Right atrium auricular region (tissue), 2 donors: ENCODE measurements around the gene CDC20B. TPM values are rescaled to one million over a fixed set of nuclear protein-coding genes. Genes with fewer than 3 reads are reported as not detected.
A peak's percentile ranks its signal among the peaks of the same experiment; 100 is the strongest.

Source experiments
- DNase-seq: peaks from one replicate; pipeline ENCODE4 v3.0.0-alpha.2; 2019; ENCODE audit warnings: low spot score
- H3K27ac ChIP-seq, 2 donors: fragments of 200-600 bp; sonication (generic); 1 replicate in 1 of 2; 2 replicates in 1 of 2; pipeline ENCODE4 v1.5.1; 2016 to 2019
- H3K27me3 ChIP-seq, 2 donors: fragments of 200-600 bp; sonication (generic); one replicate each; pipeline versions ENCODE4 v1.5.1 to v1.6.0; 2017 to 2019
- H3K36me3 ChIP-seq: fragments of 200-600 bp; sonication (generic); one replicate; pipeline ENCODE4 v1.5.1; 2016
- H3K4me1 ChIP-seq, 2 donors: fragments of 200-600 bp; sonication (generic); one replicate each; pipeline versions ENCODE4 v1.5.1 to v1.6.0; 2017 to 2019
- H3K4me3 ChIP-seq, 2 donors: fragments of 200-600 bp; sonication (generic); 1 replicate in 1 of 2; 2 replicates in 1 of 2; pipeline ENCODE4 v1.5.1; 2017 to 2019; ENCODE audit warnings: mild to moderate bottlenecking in 1 of 2, moderate library complexity in 1 of 2
- H3K9me3 ChIP-seq, 2 donors: fragments of 200-600 bp; sonication (generic); one replicate each; pipeline ENCODE4 v1.5.1; 2019
- CTCF ChIP-seq, 2 donors: fragments of 200-600 bp; sonication (generic); IDR thresholded peaks; one replicate each; pipeline ENCODE4 v1.5.1; 2019; ENCODE audit warnings: antibody characterized with exemption in 2 of 2
- total RNA-seq, 2 donors: library from RNA; depleted of rRNA; stranded (reverse); fragments of >200 nt; gene quantifications; one replicate each; pipeline ENCODE4 v1.1.0, GENCODE V29; 2016

Gene CDC20B
- total RNA-seq, 2 donors from 2014 or later = not detected

- no peak for TF ChIP-seq CTCF (IDR thresholded peaks at IDR 0.05)
- no peaks in the 10 kb centered on the region for H3K36me3 ChIP-seq
- H3K9me3 ChIP-seq = no peaks in the 10 kb centered on the region
- no peaks in the 10 kb centered on the region for H3K27me3 ChIP-seq
- no peak for DNase-seq
- no peak overlapping the region for H3K27ac ChIP-seq
- no peak overlapping the region for H3K4me3 ChIP-seq
- no peaks in the 10 kb centered on the region for H3K4me1 ChIP-seq
Observed at GRCh38 chr5:55154873-55155272, 18.1 kb downstream of the CDC20B start.

- no peaks in the 10 kb centered on the region for H3K36me3 ChIP-seq
- no peak overlapping the region for H3K27ac ChIP-seq
- TF ChIP-seq CTCF (IDR thresholded peaks at IDR 0.05) = no peak
- no peak for DNase-seq
- no peaks in the 10 kb centered on the region for H3K4me1 ChIP-seq
- no peaks in the 10 kb centered on the region for H3K27me3 ChIP-seq
- no peaks in the 10 kb centered on the region for H3K9me3 ChIP-seq
- H3K4me3 ChIP-seq = no peak overlapping the region
Observed at GRCh38 chr5:55151923-55152842, 20.8 kb downstream of the CDC20B start.

- Histone ChIP-seq H3K4me3 (no peak overlapping the region), H3K4me1 (no peaks in the 10 kb centered on the region), H3K27ac (no peak overlapping the region), H3K27me3 (no peaks in the 10 kb centered on the region), H3K9me3 (no peaks in the 10 kb centered on the region), H3K36me3 (no peaks in the 10 kb centered on the region)
- no peak for TF ChIP-seq CTCF (IDR thresholded peaks at IDR 0.05)
- no peak for DNase-seq
Observed at GRCh38 chr5:55149308-55149795, 23.6 kb downstream of the CDC20B start.

- no peak overlapping the region for H3K27ac ChIP-seq
- DNase-seq = peak; percentile 78
- H3K4me1 ChIP-seq = no peaks in the 10 kb centered on the region
- no peaks in the 10 kb centered on the region for H3K36me3 ChIP-seq
- no peak overlapping the region for H3K4me3 ChIP-seq
- H3K27me3 ChIP-seq = no peaks in the 10 kb centered on the region
- no peaks in the 10 kb centered on the region for H3K9me3 ChIP-seq
- TF ChIP-seq CTCF (IDR thresholded peaks at IDR 0.05) = peak; percentile 67 to 94
Observed at GRCh38 chr5:55146543-55147151, 26.3 kb downstream of the CDC20B start.

GRCh38 chr5:55146080-55146479, 26.9 kb downstream of the CDC20B start:
- Histone ChIP-seq H3K27ac (no peak overlapping the region), H3K4me1 (no peaks in the 10 kb centered on the region), H3K36me3 (no peaks in the 10 kb centered on the region), H3K9me3 (no peaks in the 10 kb centered on the region), H3K27me3 (no peaks in the 10 kb centered on the region), H3K4me3 (no peak overlapping the region)
- no peak for TF ChIP-seq CTCF (IDR thresholded peaks at IDR 0.05)
- DNase-seq = no peak
